Measurements from ENCODE around the gene GPN3.

DNA sequence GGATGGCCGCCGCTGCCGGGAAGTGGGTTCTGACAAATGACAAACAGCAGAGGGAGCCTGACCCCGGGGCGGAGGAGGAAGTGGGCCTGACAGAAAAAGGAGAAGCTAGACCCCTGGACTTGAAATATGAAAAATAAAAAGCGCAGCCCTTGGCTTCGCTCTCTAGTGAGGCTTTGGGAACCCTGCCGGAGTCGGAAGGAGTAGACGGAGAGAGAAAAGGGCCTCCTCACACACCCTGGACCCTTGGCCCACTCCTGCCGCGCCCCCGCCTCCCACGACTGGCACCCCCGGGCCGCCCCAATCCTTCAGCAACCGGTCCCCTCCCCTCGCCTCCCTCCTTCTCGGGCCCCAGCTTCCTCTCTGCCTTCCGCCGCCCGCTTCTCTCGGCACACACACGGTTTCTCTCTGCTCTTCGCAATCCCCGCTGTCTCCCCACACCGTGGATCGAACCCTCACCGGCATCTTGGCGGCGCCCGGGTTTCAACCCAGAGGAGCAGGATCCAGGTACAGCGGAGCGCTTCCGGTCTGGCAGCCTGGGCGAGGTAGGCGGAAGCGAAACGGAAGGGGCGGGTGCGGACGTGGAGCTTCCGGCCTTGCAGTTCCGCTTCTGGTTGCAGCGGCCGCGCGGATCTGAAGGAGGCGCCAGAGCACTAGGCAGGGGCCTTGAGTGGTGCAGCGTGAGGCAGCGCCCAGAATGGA is 18.1 kb downstream of the GPN3 start, which contains the start of gene ARPC3:
- TF ChIP-seq, protein P1, sequence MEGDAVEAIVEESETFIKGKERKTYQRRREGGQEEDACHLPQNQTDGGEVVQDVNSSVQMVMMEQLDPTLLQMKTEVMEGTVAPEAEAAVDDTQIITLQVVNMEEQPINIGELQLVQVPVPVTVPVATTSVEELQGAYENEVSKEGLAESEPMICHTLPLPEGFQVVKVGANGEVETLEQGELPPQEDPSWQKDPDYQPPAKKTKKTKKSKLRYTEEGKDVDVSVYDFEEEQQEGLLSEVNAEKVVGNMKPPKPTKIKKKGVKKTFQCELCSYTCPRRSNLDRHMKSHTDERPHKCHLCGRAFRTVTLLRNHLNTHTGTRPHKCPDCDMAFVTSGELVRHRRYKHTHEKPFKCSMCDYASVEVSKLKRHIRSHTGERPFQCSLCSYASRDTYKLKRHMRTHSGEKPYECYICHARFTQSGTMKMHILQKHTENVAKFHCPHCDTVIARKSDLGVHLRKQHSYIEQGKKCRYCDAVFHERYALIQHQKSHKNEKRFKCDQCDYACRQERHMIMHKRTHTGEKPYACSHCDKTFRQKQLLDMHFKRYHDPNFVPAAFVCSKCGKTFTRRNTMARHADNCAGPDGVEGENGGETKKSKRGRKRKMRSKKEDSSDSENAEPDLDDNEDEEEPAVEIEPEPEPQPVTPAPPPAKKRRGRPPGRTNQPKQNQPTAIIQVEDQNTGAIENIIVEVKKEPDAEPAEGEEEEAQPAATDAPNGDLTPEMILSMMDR (IDR thresholded peaks at IDR 0.05; ENCODE audit: poor library complexity, severe bottlenecking): peak; percentile 98
- TF ChIP-seq POLR2AphosphoS5 (IDR thresholded peaks at IDR 0.05) (peak; percentile 93), EZH2 (IDR thresholded peaks at IDR 0.05; ENCODE audit: borderline replicate concordance, insufficient read depth, low read length, poor library complexity, severe bottlenecking) (no peak), TAF1 (IDR thresholded peaks at IDR 0.05; ENCODE audit: low read depth) (no peak), MXI1 (conservative IDR thresholded peaks at IDR 0.05; ENCODE audit: poor library complexity, severe bottlenecking) (peak; percentile 73), EP300 (conservative IDR thresholded peaks at IDR 0.05; ENCODE audit: poor library complexity, severe bottlenecking) (no peak), SMC3 (conservative IDR thresholded peaks at IDR 0.05; ENCODE audit: poor library complexity) (peak; percentile 75), RAD21 (conservative IDR thresholded peaks at IDR 0.05) (peak; percentile 91)
- TF ChIP-seq, protein P2, sequence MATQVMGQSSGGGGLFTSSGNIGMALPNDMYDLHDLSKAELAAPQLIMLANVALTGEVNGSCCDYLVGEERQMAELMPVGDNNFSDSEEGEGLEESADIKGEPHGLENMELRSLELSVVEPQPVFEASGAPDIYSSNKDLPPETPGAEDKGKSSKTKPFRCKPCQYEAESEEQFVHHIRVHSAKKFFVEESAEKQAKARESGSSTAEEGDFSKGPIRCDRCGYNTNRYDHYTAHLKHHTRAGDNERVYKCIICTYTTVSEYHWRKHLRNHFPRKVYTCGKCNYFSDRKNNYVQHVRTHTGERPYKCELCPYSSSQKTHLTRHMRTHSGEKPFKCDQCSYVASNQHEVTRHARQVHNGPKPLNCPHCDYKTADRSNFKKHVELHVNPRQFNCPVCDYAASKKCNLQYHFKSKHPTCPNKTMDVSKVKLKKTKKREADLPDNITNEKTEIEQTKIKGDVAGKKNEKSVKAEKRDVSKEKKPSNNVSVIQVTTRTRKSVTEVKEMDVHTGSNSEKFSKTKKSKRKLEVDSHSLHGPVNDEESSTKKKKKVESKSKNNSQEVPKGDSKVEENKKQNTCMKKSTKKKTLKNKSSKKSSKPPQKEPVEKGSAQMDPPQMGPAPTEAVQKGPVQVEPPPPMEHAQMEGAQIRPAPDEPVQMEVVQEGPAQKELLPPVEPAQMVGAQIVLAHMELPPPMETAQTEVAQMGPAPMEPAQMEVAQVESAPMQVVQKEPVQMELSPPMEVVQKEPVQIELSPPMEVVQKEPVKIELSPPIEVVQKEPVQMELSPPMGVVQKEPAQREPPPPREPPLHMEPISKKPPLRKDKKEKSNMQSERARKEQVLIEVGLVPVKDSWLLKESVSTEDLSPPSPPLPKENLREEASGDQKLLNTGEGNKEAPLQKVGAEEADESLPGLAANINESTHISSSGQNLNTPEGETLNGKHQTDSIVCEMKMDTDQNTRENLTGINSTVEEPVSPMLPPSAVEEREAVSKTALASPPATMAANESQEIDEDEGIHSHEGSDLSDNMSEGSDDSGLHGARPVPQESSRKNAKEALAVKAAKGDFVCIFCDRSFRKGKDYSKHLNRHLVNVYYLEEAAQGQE (IDR thresholded peaks at IDR 0.05; ENCODE audit: borderline replicate concordance): no peak

Measured in neural cell (in vitro differentiated cells).